Measurements from ENCODE around the gene CALY.
A peak's percentile ranks its signal among the peaks of the same experiment; 100 is the strongest.

The CALY gene

DNA sequence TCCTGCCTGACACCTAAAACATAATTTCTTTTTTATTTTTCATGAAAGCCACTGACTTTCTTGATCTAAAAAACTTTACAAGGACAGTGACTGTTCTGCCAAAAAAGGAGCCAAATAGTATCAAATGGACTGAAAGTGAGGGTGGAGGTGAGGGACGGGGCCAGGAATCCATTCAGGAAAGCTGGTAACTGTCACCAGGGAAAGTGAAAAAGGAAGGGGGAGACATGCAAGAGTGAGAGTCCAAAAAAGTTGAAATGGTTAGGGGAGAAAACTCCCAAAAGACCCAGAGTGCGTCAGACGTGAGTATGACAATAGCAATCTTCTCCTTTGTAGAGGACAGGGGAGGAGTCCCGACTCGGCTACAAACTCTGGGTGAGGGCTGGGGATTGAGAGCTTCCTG lies 7.5 kb upstream of the CALY start:
- ChIA-PET CTCF (interaction anchor here (2.4 kb wide), 1 partner anchor 14 kb away, joined by 11 read pairs; no protein-coding TSS in a partner anchor), POLR2A (interaction anchor here (0.7 kb wide), 1 partner anchor 84 kb away, joined by 5 read pairs; no protein-coding TSS in a partner anchor)
- TF ChIP-seq PRDM1 (tag by site-specific recombination; IDR thresholded peaks at IDR 0.05) (peak; percentile 98), HOXA7 (CRISPR knock-in tag; IDR thresholded peaks at IDR 0.05; ENCODE audit: borderline replicate concordance) (no peak)
- H3K9me3 ChIP-seq (ENCODE audit: control insufficient read depth, insufficient read depth, low read depth, low read length) = no peaks in the 10 kb centered on the region
- no peaks in the 10 kb centered on the region for H3K36me3 ChIP-seq (ENCODE audit: control insufficient read depth in 2 of 2, insufficient read depth in 1 of 2, low read length in 2 of 2)
- no peaks in the 10 kb centered on the region for H3K4me1 ChIP-seq (ENCODE audit: control insufficient read depth, insufficient read depth, low read length)
- H3K27ac ChIP-seq (ENCODE audit: extremely low read depth, low read depth, low read length) = no peak overlapping the region
- H3K4me3 ChIP-seq (ENCODE audit: low read depth, low read length) = no peak overlapping the region

- no peak for TF ChIP-seq ZBTB7A (tag by site-specific recombination; IDR thresholded peaks at IDR 0.05; ENCODE audit: low read depth)
- no peak for TF ChIP-seq ZNF48 (tag by site-specific recombination; IDR thresholded peaks at IDR 0.05)
- TF ChIP-seq PRDM10 (tag by site-specific recombination; IDR thresholded peaks at IDR 0.05) = peak; percentile 23; the same call in 1 of the 2 replicates
- ChIA-PET CTCF (interaction anchor here (2.4 kb wide), 1 partner anchor 14 kb away, joined by 11 read pairs; no protein-coding TSS in a partner anchor), POLR2A (interaction anchor here (0.7 kb wide), 1 partner anchor 83 kb away, joined by 5 read pairs; no protein-coding TSS in a partner anchor)
Measured at GRCh38 chr10:133343558-133343957, 6.9 kb upstream of the CALY start.

GRCh38 chr10:133342942-133343341 lies 6.2 kb upstream of the CALY start:
- no peak overlapping the region for H3K4me3 ChIP-seq (ENCODE audit: low read depth, low read length)
- no peak for TF ChIP-seq ZNF776 (tag by site-specific recombination; IDR thresholded peaks at IDR 0.05; ENCODE audit: borderline replicate concordance)
- no peak for TF ChIP-seq EGR2 (tag by site-specific recombination; IDR thresholded peaks at IDR 0.05; ENCODE audit: low read depth)
- no peak for TF ChIP-seq ZNF121 (tag by site-specific recombination; IDR thresholded peaks at IDR 0.05)
- TF ChIP-seq ZEB2 (tag by site-specific recombination; IDR thresholded peaks at IDR 0.05) = no peak
- TF ChIP-seq ZNF624 (tag by site-specific recombination; IDR thresholded peaks at IDR 0.05) = no peak
- no peak for TF ChIP-seq PRDM2 (tag by site-specific recombination; IDR thresholded peaks at IDR 0.05; ENCODE audit: borderline replicate concordance)
- no peak for TF ChIP-seq SETDB1 (IDR thresholded peaks at IDR 0.05; ENCODE audit: insufficient read length, low read length)
- TF ChIP-seq ZNF202 (tag by site-specific recombination; IDR thresholded peaks at IDR 0.05; ENCODE audit: borderline replicate concordance) = no peak
- no peak for TF ChIP-seq SP3 (tag by site-specific recombination; IDR thresholded peaks at IDR 0.05)
- no peak for TF ChIP-seq ZBTB20 (tag by site-specific recombination; IDR thresholded peaks at IDR 0.05)
- TF ChIP-seq ZFP37 (tag by site-specific recombination; IDR thresholded peaks at IDR 0.05) = no peak
- TF ChIP-seq ZNF175 (tag by site-specific recombination; IDR thresholded peaks at IDR 0.05) = no peak
- H3K4me1 ChIP-seq (ENCODE audit: control insufficient read depth, insufficient read depth, low read length) = no peaks in the 10 kb centered on the region
- H3K27ac ChIP-seq (ENCODE audit: extremely low read depth, low read depth, low read length) = no peak overlapping the region
- no peaks in the 10 kb centered on the region for H3K36me3 ChIP-seq (ENCODE audit: control insufficient read depth in 2 of 2, insufficient read depth in 1 of 2, low read length in 2 of 2)
- no peaks in the 10 kb centered on the region for H3K9me3 ChIP-seq (ENCODE audit: control insufficient read depth, insufficient read depth, low read depth, low read length)
- POLR2A ChIA-PET = no interaction called here
- CTCF ChIA-PET = no interaction called here

More at GRCh38 chr10:133343558-133343957, 6.9 kb upstream of the CALY start:
- Histone ChIP-seq H3K4me1 (ENCODE audit: control insufficient read depth, insufficient read depth, low read length) (no peaks in the 10 kb centered on the region), H3K36me3 (ENCODE audit: control insufficient read depth in 2 of 2, insufficient read depth in 1 of 2, low read length in 2 of 2) (no peaks in the 10 kb centered on the region), H3K27ac (ENCODE audit: extremely low read depth, low read depth, low read length) (no peak overlapping the region), H3K4me3 (ENCODE audit: low read depth, low read length) (no peak overlapping the region), H3K9me3 (ENCODE audit: control insufficient read depth, insufficient read depth, low read depth, low read length) (no peaks in the 10 kb centered on the region)
